MG63 (cell line): ENCODE measurements around the gene PIK3C2B. TPM values are rescaled to one million over a fixed set of nuclear protein-coding genes. Genes with fewer than 3 reads are reported as not detected.

ENCODE experiments used
- DNase-seq: peaks from one replicate; pipeline ENCODE4 v3.0.0-alpha.2; 2020
- H3K27me3 ChIP-seq: fragments of 250-450 bp; sonication (Bioruptor Pico); 2 replicates; pipeline ENCODE4 v1.5.1; 2020; ENCODE audit warnings: mild to moderate bottlenecking, moderate library complexity
- H3K36me3 ChIP-seq: fragments of 250-450 bp; sonication (Bioruptor Pico); 2 replicates; pipeline ENCODE4 v1.5.1; 2020; ENCODE audit warnings: mild to moderate bottlenecking, moderate library complexity
- H3K4me3 ChIP-seq: fragments of 250-450 bp; sonication (Bioruptor Pico); 2 replicates; pipeline ENCODE4 v1.5.1; 2020; ENCODE audit warnings: mild to moderate bottlenecking, moderate library complexity
- H3K9me3 ChIP-seq: fragments of 250-450 bp; sonication (Bioruptor Pico); 2 replicates; pipeline ENCODE4 v1.5.1; 2020; ENCODE audit warnings: mild to moderate bottlenecking, moderate library complexity
- total RNA-seq: library from RNA; depleted of rRNA; stranded (reverse); fragments of >200 nt; shearing (Covaris generic); gene quantifications from 2 replicates; pipeline ENCODE4 v1.2.3, GENCODE V29; 2014; ENCODE audit warnings: low replicate concordance

Gene PIK3C2B
- total RNA-seq, 1 experiment from 2014 or later = 3.4 TPM

GRCh38 chr1:204455831-204456145 is 38.8 kb downstream of the PIK3C2B start:
- Histone ChIP-seq H3K4me3 (no peak overlapping the region), H3K36me3 (no peaks in the 10 kb centered on the region; the same call in 1 of the 2 replicates), H3K9me3 (no peaks in the 10 kb centered on the region), H3K27me3 (no peaks in the 10 kb centered on the region)
- DNase-seq = no peak

DNA sequence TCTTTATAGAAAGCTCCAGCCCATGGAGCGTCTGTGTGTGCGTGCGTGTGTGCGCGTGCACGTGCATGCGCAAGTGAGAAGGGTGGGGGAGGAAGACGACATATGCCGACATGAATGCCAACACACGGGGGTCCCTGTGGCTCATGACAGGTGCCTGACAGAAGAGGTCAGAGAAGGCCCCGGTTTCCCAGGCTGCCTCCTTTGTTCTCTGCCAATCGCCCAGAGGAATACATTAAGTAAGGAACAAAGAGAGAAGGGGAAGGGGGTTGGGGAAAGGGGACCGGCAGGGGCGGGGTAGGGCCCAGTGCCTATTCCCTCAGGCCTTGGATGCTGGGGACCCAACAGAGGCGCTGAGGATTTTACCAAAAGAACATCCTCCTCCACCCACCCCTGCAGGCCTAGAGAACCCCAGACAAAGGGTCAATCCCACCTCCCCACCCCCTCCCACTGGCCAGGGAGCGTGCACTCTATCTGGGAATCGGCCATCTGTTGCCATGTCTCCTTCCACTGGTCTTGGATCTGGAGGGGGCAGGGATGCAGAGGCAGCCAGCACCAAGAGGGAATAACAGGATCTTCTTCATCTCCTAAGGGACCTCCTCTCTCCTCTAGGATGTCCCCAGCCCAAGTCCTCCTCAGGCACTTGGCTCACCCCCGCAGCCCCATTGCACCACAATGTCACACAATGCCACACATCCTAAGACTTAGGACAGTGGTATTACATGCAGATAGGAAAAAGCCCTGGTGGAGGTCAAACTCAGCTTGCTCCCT is 39.4 kb downstream of the PIK3C2B start:
- H3K36me3 ChIP-seq = no peaks in the 10 kb centered on the region; the same call in 1 of the 2 replicates
- H3K27me3 ChIP-seq = no peaks in the 10 kb centered on the region
- H3K9me3 ChIP-seq = no peaks in the 10 kb centered on the region
- H3K4me3 ChIP-seq = no peak overlapping the region
- DNase-seq = no peak

DNA sequence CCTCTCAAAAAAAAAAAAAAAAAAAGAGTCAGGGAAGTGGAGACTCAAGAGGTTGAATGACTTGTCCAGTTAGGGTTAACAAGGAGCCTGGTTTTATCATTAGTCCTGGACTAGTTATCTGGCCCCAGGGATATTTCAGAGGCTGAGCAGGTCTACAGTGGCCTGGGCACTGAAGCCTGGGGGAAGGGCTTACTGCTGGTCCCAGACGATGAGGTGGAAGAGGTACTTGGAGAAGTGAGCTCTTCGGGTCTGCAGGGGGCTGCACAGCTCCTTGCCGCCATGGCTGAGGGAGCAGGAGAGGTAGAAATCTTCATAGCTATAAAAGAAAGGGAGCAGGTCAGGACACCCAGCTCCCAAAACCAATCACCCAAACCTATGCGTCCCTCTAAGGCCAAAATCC is 40.1 kb downstream of the PIK3C2B start:
- Histone ChIP-seq H3K4me3 (no peak overlapping the region), H3K36me3 (no peaks in the 10 kb centered on the region; the same call in 1 of the 2 replicates), H3K27me3 (no peaks in the 10 kb centered on the region), H3K9me3 (no peaks in the 10 kb centered on the region)
- DNase-seq = no peak

DNA sequence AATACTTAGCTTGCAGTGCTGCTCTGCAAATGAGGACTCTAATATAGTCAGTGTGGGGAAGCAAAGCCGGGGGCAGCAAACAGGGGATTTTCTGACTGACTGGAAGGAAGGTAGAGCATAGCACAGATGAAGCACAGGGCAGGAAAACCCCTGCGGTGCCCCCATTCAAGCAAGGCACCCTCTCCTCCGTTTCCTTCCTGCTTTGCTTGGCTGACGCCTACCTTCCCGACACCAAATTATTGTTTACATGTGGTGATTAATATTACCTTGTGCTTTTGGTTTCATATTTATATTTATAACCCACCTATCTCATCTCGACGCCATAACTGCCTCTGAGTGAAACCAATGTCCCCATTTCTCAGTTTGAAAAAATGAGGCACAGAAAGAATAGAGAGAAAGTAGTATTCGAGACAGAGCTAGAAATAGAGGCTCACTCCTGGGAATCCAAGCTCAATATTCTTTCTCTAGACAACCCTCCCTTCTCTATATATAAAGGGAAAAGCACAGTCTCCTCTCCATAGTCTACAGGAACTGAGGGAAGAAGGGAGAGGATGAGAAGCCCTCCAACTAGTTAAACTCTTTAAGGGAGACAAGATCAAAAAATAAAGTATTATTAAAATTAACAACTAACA is 41.3 kb downstream of the PIK3C2B start:
- Histone ChIP-seq H3K9me3 (no peaks in the 10 kb centered on the region), H3K4me3 (no peak overlapping the region)
- no peak for DNase-seq

DNA sequence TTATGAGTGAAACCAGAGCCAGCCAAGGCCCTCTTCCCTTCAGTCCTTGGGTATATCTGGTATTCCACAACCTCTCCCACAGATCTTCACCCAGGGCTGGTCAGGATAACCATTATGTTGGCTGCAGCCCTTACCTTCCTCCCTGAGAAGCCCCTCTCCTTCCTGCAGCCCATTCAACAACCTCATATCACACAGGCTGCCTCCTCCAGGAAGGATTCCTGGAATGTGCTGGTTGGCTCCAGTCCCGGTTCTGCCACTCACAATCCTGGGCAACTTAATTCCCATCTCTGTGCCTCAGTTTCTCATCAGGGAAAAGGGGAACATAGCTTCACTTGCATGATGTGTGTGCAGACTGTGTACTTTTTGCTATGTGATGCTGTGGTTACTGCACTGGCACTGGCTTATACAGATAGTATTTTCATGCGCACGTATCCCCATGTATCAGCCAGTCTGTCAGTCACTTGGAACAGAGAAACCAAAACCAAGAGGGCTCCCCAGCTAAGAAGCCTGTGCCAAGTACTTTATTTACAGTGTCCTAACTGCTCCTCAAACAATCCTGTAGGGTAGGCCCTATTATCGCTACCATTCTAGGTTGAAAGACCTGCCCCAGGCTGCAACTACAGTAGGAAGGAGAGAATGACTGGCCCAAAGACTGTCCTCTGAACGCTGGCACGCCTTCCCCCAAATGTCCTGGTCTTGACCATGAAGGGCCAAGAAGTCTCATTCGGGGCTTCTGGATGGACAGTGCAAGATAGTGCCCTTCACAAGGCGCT is 43.1 kb downstream of the PIK3C2B start:
- Histone ChIP-seq H3K27me3 (no peaks in the 10 kb centered on the region), H3K9me3 (no peaks in the 10 kb centered on the region), H3K4me3 (no peak overlapping the region), H3K36me3 (no peaks in the 10 kb centered on the region; the same call in 1 of the 2 replicates)
- no peak for DNase-seq

More for the DNA sequence above, 41.3 kb downstream of the PIK3C2B start:
- Histone ChIP-seq H3K27me3 (no peaks in the 10 kb centered on the region), H3K36me3 (no peaks in the 10 kb centered on the region; the same call in 1 of the 2 replicates)

- no peaks in the 10 kb centered on the region; the same call in 1 of the 2 replicates for H3K36me3 ChIP-seq
- no peaks in the 10 kb centered on the region for H3K9me3 ChIP-seq
- no peaks in the 10 kb centered on the region for H3K27me3 ChIP-seq
- no peak for DNase-seq
- H3K4me3 ChIP-seq = no peak overlapping the region
Measured at GRCh38 chr1:204450461-204451257, 43.9 kb downstream of the PIK3C2B start.

GRCh38 chr1:204449678-204450280 is 44.8 kb downstream of the PIK3C2B start:
- H3K4me3 ChIP-seq = no peak overlapping the region
- no peaks in the 10 kb centered on the region for H3K27me3 ChIP-seq
- DNase-seq = no peak
- H3K36me3 ChIP-seq = no peaks in the 10 kb centered on the region; the same call in 1 of the 2 replicates
- no peaks in the 10 kb centered on the region for H3K9me3 ChIP-seq

- no peak for DNase-seq
- no peaks in the 10 kb centered on the region; the same call in 1 of the 2 replicates for H3K36me3 ChIP-seq
Measured at GRCh38 chr1:204448991-204449677, 45.5 kb downstream of the PIK3C2B start.

GRCh38 chr1:204448344-204448964 is 46.2 kb downstream of the PIK3C2B start:
- DNase-seq = no peak
- H3K9me3 ChIP-seq = no peaks in the 10 kb centered on the region
- H3K27me3 ChIP-seq = no peaks in the 10 kb centered on the region
- H3K4me3 ChIP-seq = no peak overlapping the region
- no peaks in the 10 kb centered on the region; the same call in 1 of the 2 replicates for H3K36me3 ChIP-seq

More at GRCh38 chr1:204448991-204449677, 45.5 kb downstream of the PIK3C2B start:
- H3K27me3 ChIP-seq = no peaks in the 10 kb centered on the region
- no peaks in the 10 kb centered on the region for H3K9me3 ChIP-seq
- no peak overlapping the region for H3K4me3 ChIP-seq

DNA sequence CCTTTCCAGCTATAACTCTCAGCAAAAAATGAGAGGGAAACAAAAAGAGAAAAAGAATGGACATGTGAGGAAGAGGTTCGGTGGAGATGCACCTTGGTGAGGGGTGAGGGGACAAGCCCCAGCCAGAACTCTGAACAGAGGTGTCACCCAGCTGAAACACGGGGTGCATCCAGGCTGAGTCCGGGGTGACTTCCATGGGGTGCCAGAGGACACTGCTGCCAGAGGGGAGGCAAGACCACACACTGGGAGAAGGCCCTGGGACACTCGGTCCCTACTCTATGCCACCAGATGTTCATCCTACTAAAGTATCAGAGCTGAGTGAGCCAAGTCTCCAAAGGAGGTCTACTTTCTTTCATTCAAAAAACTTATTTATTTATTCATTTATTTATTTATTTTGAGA is 46.9 kb downstream of the PIK3C2B start:
- Histone ChIP-seq H3K4me3 (no peak overlapping the region), H3K36me3 (no peaks in the 10 kb centered on the region; the same call in 1 of the 2 replicates), H3K27me3 (no peaks in the 10 kb centered on the region), H3K9me3 (no peaks in the 10 kb centered on the region)
- DNase-seq = no peak

DNA sequence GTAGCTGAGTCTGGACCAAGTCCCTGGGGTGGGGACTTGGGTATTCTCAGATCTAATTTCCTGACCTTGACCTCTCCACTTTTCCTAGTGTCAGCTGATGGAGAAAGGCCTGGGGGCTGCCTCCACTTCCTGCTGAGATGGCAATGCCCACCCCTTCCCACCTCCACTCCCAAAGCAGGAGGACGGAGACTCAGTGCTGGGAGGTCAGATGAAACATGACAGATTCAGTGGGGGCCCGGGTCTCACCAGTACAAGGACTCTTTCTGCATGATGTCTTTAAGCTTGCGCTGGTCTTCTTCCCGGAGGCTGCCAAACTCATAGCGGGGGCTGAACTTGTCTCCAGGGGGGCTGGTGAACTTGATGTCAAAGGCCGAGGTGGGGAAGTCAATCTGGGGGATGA is 47.4 kb downstream of the PIK3C2B start:
- no peak for DNase-seq
- Histone ChIP-seq H3K36me3 (no peaks in the 10 kb centered on the region; the same call in 1 of the 2 replicates), H3K9me3 (no peaks in the 10 kb centered on the region), H3K4me3 (no peak overlapping the region), H3K27me3 (no peaks in the 10 kb centered on the region)

DNA sequence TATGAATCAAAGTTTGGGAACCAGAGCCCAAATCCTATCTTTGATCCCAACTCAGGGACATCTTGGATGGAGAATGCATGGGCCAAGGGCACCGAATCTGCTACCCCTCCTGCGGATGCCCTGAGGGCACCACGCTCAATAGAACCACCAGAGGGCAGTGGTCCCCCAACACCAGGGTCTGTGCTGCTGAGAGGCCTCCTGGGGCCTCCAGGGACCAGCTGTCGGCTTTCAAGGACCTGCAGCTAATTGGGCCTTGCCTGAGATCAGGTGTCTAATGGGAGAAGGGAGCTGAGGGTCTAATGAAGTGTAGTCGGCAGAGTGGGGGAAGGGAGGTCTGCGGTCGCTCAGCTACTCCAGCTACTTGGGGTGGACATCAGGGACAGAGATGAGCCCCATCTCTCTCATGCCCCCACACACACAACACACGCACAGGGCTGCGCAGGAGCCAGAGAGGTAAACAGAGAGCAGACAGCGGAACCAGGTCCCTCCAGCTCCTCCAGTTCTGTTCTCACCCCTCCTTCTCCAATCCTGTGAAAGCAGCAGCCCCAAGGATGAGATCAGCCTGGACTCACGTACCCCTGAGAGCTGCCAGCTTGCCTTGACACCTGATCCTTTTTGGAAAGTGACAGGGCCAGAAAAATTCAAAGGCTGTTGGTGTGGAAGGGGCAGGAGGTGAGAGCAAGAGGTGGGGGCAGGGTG is 48.0 kb downstream of the PIK3C2B start:
- Histone ChIP-seq H3K36me3 (no peaks in the 10 kb centered on the region; the same call in 1 of the 2 replicates), H3K9me3 (no peaks in the 10 kb centered on the region), H3K27me3 (no peaks in the 10 kb centered on the region), H3K4me3 (no peak overlapping the region)
- peak; percentile 65 for DNase-seq

GRCh38 chr1:204445860-204446412 is 48.7 kb downstream of the PIK3C2B start:
- H3K27me3 ChIP-seq = no peaks in the 10 kb centered on the region
- no peak overlapping the region for H3K4me3 ChIP-seq
- no peaks in the 10 kb centered on the region for H3K36me3 ChIP-seq
- H3K9me3 ChIP-seq = no peaks in the 10 kb centered on the region
- peak; percentile 39 for DNase-seq
